ENCODE measurements around the gene SSC5D. TPM values are rescaled to one million over a fixed set of nuclear protein-coding genes. Genes with fewer than 3 reads are reported as not detected.

SSC5D gene
- 0.17 and 0.20 TPM in 2 replicates for total RNA-seq

DNA sequence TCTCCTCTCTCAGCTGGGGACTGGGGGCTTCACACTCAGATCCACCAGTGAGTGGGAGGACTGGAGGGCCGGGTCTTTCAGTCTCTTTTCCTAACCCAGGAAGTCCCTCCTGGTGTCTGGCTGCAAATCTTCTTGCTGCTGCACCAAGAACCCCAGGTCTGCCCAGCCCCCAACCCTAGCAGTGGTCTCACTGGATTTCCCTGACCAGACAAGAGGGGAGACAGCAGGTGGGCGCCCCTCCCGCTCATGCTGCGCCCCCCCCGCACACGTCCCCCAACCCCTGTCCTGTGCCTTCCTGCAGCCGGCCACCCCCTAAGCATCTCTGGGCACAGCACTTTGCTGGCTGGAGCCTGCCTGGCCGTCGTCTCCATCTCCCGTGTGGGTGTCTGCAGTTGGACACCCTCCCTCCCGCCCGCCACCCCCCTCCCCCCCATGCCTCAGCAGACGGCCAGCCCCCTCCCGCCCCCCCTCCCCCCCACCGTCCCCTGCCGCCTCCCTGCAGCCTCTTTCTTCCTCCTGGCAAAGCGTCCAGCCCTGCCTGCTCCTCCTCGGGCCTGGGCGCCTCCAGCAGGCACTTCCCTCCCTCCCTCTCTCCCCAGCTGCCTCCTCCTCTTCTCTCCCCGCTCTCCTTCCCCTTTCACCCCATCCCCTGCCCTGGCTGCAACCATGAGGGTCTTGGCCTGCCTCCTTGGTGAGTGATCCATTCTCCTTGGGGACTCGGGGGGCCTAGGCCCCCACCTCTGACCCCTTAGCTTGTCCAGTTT, at the start of gene SSC5D:
TSS of gene SSC5D (plus strand) at position 513 of the 764 bp plus-strand sequence. CDS start at position 667, 154 bp downstream.
- TF ChIP-seq, protein P1, sequence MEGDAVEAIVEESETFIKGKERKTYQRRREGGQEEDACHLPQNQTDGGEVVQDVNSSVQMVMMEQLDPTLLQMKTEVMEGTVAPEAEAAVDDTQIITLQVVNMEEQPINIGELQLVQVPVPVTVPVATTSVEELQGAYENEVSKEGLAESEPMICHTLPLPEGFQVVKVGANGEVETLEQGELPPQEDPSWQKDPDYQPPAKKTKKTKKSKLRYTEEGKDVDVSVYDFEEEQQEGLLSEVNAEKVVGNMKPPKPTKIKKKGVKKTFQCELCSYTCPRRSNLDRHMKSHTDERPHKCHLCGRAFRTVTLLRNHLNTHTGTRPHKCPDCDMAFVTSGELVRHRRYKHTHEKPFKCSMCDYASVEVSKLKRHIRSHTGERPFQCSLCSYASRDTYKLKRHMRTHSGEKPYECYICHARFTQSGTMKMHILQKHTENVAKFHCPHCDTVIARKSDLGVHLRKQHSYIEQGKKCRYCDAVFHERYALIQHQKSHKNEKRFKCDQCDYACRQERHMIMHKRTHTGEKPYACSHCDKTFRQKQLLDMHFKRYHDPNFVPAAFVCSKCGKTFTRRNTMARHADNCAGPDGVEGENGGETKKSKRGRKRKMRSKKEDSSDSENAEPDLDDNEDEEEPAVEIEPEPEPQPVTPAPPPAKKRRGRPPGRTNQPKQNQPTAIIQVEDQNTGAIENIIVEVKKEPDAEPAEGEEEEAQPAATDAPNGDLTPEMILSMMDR (IDR thresholded peaks at IDR 0.05): no peak
- intact Hi-C loops (cut with micrococcal nuclease): no loop called here
- Mint-ChIP-seq H3K4me3 (no peak within 1 kb of the TSS), H3K36me3 (ENCODE audit: low read depth) (no peaks in the 10 kb centered on the region), H3K9me3 (no peaks in the 10 kb centered on the region), H3K4me1 (peaks cover 14% of the 10 kb centered on the region), H3K27me3 (peaks cover 9% of the 10 kb centered on the region), H3K27ac (peak within 1 kb of the TSS; percentile 24)
- ChIA-PET CTCF (no interaction called here), POLR2A (interaction anchor here (1.9 to 4.1 kb wide), 2 partner anchors 11 to 16 kb away, joined by 6 to 42 read pairs; partner anchors contain the start of gene ZNF628)
- ATAC-seq (ENCODE audit: low read depth): no peak
- DNase-seq: no peak

DNA sequence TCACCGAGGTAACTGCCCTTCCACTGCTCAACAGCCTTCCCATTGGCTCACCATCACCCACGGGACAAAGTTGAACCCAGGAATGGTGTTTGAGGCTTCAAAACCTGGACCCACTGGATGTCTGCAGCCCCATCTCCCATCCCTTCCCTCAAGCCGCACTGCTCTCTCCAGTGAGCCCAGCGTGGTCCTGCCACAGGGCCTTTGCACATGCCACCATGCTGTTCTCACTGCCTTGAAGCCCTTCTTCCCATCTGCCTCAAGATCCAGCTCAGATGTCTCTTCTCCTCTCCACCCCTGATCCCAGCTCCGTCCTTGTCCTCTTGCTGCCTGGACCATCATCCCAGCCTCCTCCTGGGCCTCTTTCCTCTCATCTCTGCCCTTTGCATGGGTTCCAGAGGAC, 49.2 kb upstream of the SSC5D start:
- Mint-ChIP-seq H3K36me3 (ENCODE audit: low read depth) (no peaks in the 10 kb centered on the region), H3K9me3 (no peaks in the 10 kb centered on the region), H3K27me3 (peaks cover 53% of the 10 kb centered on the region), H3K4me3 (no peak overlapping the region), H3K27ac (peak overlapping the region; percentile 37), H3K4me1 (peaks cover 17% of the 10 kb centered on the region)
- DNase-seq (no peak), ATAC-seq (ENCODE audit: low read depth) (no peak)
- CTCF ChIA-PET: no interaction called here
- TF ChIP-seq, protein P1 (IDR thresholded peaks at IDR 0.05): no peak
- POLR2A ChIA-PET: no interaction called here
- intact Hi-C loops (cut with micrococcal nuclease): no loop called here

DNA sequence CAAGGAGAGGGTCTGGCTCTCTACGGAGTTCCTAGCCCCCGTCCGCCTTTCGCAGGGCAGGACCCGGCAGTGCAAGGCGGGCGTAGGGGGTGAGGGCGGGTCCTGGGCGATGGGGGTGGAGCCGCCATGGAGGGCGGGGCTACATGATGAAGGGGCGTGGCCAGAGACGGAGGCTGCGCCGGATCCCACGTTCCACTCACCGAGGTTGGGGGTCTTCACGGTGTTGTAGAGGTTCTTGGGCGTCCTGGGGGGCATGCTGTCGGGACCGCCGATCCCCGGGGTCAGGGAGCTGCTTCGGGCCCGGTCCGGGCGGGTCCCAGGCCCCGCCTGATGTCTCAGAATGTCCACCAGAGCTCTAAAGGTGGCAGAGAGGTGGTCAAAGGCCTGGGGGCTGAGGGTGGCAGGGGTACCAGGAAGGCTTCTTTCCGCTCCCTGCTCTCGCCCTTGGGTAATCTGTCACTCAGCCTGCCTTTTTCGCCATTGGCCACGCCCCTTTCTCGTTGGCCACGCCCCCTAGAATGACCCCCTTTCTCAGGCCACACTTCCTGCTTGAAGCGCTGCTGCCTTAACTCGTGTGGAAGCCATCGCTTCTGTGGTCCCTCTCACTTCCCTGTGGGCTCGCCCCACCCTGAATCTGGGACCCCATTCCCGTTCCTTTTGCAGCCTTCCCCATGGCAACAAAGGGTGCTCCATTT, 47.7 kb upstream of the SSC5D start:
- TF ChIP-seq, protein P1 (IDR thresholded peaks at IDR 0.05): no peak
- Mint-ChIP-seq H3K36me3 (ENCODE audit: low read depth) (no peaks in the 10 kb centered on the region), H3K4me3 (peak overlapping the region; percentile 6), H3K9me3 (no peaks in the 10 kb centered on the region), H3K27ac (no peak overlapping the region), H3K27me3 (peaks cover 65% of the 10 kb centered on the region), H3K4me1 (peaks cover 17% of the 10 kb centered on the region)
- DNase-seq (no peak), ATAC-seq (ENCODE audit: low read depth) (no peak)
- ChIA-PET CTCF (no interaction called here), POLR2A (no interaction called here)
- intact Hi-C loops (cut with micrococcal nuclease): no loop called here

DNA sequence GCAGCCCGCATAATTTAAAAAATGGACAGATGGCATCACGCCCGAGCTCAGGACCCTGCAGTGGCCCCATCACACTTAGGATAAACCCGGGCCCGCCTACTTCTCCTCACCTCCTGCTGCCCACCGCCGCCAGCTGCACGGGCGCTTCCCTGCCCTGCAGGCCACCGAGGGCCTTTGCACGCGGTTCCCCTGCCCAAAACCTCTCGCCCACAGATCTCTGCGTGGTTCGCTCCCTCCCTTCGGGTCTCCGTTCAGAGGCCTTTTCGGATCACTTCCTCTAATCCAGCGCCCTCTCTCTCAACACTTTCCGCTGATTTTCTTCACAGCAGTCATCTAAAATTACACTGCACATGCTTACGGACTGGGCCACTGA, 46.9 kb upstream of the SSC5D start:
- ATAC-seq (ENCODE audit: low read depth): peak; percentile 43
- TF ChIP-seq, protein P1 (IDR thresholded peaks at IDR 0.05): no peak

DNA sequence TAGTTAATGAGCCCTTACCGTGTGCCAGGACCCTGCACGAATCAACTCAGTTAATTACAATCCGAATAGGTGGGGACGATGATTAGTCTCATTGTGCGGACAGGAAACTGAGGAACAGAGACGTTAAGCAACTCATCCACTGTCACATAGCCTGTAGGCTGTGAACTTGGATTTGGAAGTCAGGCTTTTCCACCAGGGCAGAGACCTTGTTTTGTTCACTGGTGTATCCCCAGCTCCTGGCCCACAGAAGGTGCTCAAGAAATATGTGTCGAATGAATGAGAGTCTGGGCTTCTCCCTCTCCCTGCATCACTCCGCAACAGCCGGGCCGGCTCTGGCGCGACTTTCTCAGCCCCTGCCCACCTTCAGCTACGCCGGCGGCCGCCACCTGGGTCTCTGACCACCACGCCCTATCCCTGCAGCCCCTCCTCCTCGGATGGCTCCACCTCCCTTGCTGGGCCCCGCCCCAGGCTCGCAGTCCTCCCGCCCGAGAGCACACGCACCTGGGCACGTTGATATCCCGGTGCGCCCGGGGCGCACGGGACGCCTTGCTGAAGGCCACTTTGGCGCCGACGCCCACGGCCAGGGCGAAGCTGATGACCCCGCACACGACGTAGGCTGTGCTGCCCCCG, 46.4 kb upstream of the SSC5D start:
- ATAC-seq (ENCODE audit: low read depth) (peak; percentile 29), DNase-seq (no peak)
- H3K27me3 Mint-ChIP-seq: peaks cover 66% of the 10 kb centered on the region
- no peaks in the 10 kb centered on the region for H3K9me3 Mint-ChIP-seq
- intact Hi-C loops (cut with micrococcal nuclease): no loop called here
- ChIA-PET CTCF (no interaction called here), POLR2A (interaction anchor here (0.7 to 1.7 kb wide), 2 partner anchors 20 to 34 kb away, joined by 3 to 4 read pairs; partner anchors contain the start of genes ISOC2 and UBE2S)
- H3K27ac Mint-ChIP-seq: no peak overlapping the region
- H3K4me3 Mint-ChIP-seq: peak overlapping the region; percentile 32
- TF ChIP-seq, protein P1 (IDR thresholded peaks at IDR 0.05): no peak
- peaks cover 17% of the 10 kb centered on the region for H3K4me1 Mint-ChIP-seq
- H3K36me3 Mint-ChIP-seq (ENCODE audit: low read depth): no peaks in the 10 kb centered on the region

More for the DNA sequence above, 46.9 kb upstream of the SSC5D start:
- Mint-ChIP-seq H3K4me1 (peaks cover 17% of the 10 kb centered on the region), H3K36me3 (ENCODE audit: low read depth) (no peaks in the 10 kb centered on the region), H3K27me3 (peaks cover 69% of the 10 kb centered on the region), H3K27ac (no peak overlapping the region), H3K4me3 (peak overlapping the region; percentile 32), H3K9me3 (no peaks in the 10 kb centered on the region)
- ChIA-PET POLR2A (interaction anchor here (0.7 to 1.7 kb wide), 2 partner anchors 20 to 34 kb away, joined by 3 to 4 read pairs; partner anchors contain the start of genes ISOC2 and UBE2S), CTCF (no interaction called here)
- no peak for DNase-seq
- intact Hi-C loops (cut with micrococcal nuclease): no loop called here
